HepG2 (cell line): Measurements from ENCODE around the gene SLC35E4. TPM values are rescaled to one million over a fixed set of nuclear protein-coding genes. Genes with fewer than 3 reads are reported as not detected.
A peak's percentile ranks its signal among the peaks of the same experiment; 100 is the strongest.

Experiments used
- ARID3A ChIP-seq: IDR thresholded peaks from 2 replicates; pipeline ENCODE4 v1.6.1; 2012; ENCODE audit warnings: low read depth, low read length, improper control_type of control experiment
- FOXA1 ChIP-seq, 2 experiments: fragments of 450-650 bp in 1 of 2; sonication (generic) in 1 of 2; formaldehyde crosslinking in 1 of 2; IDR thresholded peaks; 2 replicates each; pipeline versions ENCODE4 v1.4.0 to v1.6.1; 2016 to 2020; ENCODE audit warnings: missing genetic modification reagents in 1 of 2
- HOXA7 ChIP-seq: sonication (generic); formaldehyde crosslinking; IDR thresholded peaks from 2 replicates; pipeline ENCODE4 v1.8.1; 2022; ENCODE audit warnings: mild to moderate bottlenecking, missing genetic modification reagents, moderate library complexity
- IRF2 ChIP-seq: IDR thresholded peaks from 2 replicates; pipeline ENCODE4 v1.6.1; 2018; ENCODE audit warnings: missing genetic modification reagents, missing compliant biosample characterization
- KLF16 ChIP-seq, 2 experiments: sonication (generic) in 1 of 2; formaldehyde crosslinking in 1 of 2; IDR thresholded peaks; 2 replicates each; pipeline versions ENCODE4 v1.6.1 to v1.8.0; 2016 to 2023; ENCODE audit warnings: missing genetic modification reagents in 2 of 2, missing compliant biosample characterization in 1 of 2
- MYNN ChIP-seq: sonication (generic); formaldehyde crosslinking; IDR thresholded peaks from 2 replicates; pipeline ENCODE4 v1.4.0; 2020; ENCODE audit warnings: mild to moderate bottlenecking, low read depth, missing genetic modification reagents
- PAWR ChIP-seq: sonication (generic); formaldehyde crosslinking; IDR thresholded peaks from 2 replicates; pipeline ENCODE4 v1.4.0; 2020; ENCODE audit warnings: missing genetic modification reagents, mild to moderate bottlenecking, borderline replicate concordance
- PAXIP1 ChIP-seq: sonication (generic); formaldehyde crosslinking; conservative IDR thresholded peaks from 2 replicates; pipeline ENCODE4 v1.4.0; 2020; ENCODE audit warnings: mild to moderate bottlenecking, missing genetic modification reagents, moderate library complexity
- RBFOX2 ChIP-seq: fragments of 200-400 bp; formaldehyde crosslinking; IDR thresholded peaks from 2 replicates; pipeline ENCODE4 v1.6.1; 2017; ENCODE audit warnings: low read depth, mild to moderate bottlenecking, low read length
- SRF ChIP-seq: IDR thresholded peaks from 2 replicates; pipeline ENCODE4 v1.6.1; 2011; ENCODE audit warnings: mild to moderate bottlenecking, low read depth, low read length, moderate library complexity
- SUZ12 ChIP-seq: fragments of 150-350 bp; IDR thresholded peaks from 2 replicates; pipeline ENCODE4 v1.6.1; 2014; ENCODE audit warnings: low read depth, low read length
- ZBTB38 ChIP-seq: sonication (generic); formaldehyde crosslinking; IDR thresholded peaks from 2 replicates; pipeline ENCODE4 v1.5.1; 2020; ENCODE audit warnings: mild to moderate bottlenecking, missing genetic modification reagents
- ZFP37 ChIP-seq: sonication (generic); formaldehyde crosslinking; IDR thresholded peaks from 2 replicates; pipeline ENCODE4 v1.4.0; 2020; ENCODE audit warnings: missing genetic modification reagents, borderline replicate concordance
- ZMYM2 ChIP-seq: sonication (generic); formaldehyde crosslinking; IDR thresholded peaks from 2 replicates; pipeline ENCODE4 v1.8.0; 2022; ENCODE audit warnings: mild to moderate bottlenecking, missing genetic modification reagents
- ZNF317 ChIP-seq: sonication (generic); formaldehyde crosslinking; IDR thresholded peaks from 2 replicates; pipeline ENCODE4 v1.5.0; 2020; ENCODE audit warnings: mild to moderate bottlenecking, missing genetic modification reagents
- ZNF329 ChIP-seq: sonication (generic); formaldehyde crosslinking; IDR thresholded peaks from 2 replicates; pipeline ENCODE4 v1.9.0; 2021; ENCODE audit warnings: low read depth, mild to moderate bottlenecking, missing genetic modification reagents
- ZNF33B ChIP-seq: sonication (generic); formaldehyde crosslinking; IDR thresholded peaks from 2 replicates; pipeline ENCODE4 v1.5.1; 2020; ENCODE audit warnings: mild to moderate bottlenecking, missing genetic modification reagents
- ZNF44 ChIP-seq: sonication (generic); formaldehyde crosslinking; IDR thresholded peaks from 2 replicates; pipeline ENCODE4 v1.5.1; 2020; ENCODE audit warnings: mild to moderate bottlenecking, missing genetic modification reagents
- ZNF687 ChIP-seq: sonication (generic); formaldehyde crosslinking; IDR thresholded peaks from 2 replicates; pipeline ENCODE4 v1.5.1; 2020; ENCODE audit warnings: mild to moderate bottlenecking, missing genetic modification reagents, moderate library complexity
- ZNF792 ChIP-seq: IDR thresholded peaks from 2 replicates; pipeline ENCODE4 v1.6.1; 2016
- polyA plus RNA-seq, 8 experiments: library from polyadenylated mRNA; depleted of rRNA in 3 of 8; stranded (reverse) in 7 of 8; unstranded in 1 of 8; fragments of >200 nt; fragmentation: Illumina TruSeq in 4 of 8; extraction: Trizol in 4 of 8; gene quantifications; 2 replicates each; pipeline versions ENCODE4 v1.2.1 to v1.2.3, GENCODE V29; 2011 to 2016; ENCODE audit warnings: low read depth in 4 of 8, missing spikeins in 1 of 8, mixed read lengths in 1 of 8; ENCODE audit not compliant: insufficient read depth in 1 of 8
- total RNA-seq, 5 experiments: library from RNA; depleted of rRNA; stranded (reverse); fragments of >200 nt; fragmentation: Illumina TruSeq; extraction: Trizol; gene quantifications; 2 replicates each; pipeline ENCODE4 v1.2.3, GENCODE V29; 2016; ENCODE audit warnings: low read depth in 1 of 5

SLC35E4 gene
- total and polyA plus RNA-seq, 2 of the 13 experiments (the other 11 are each of a cell fraction or from before 2014, with no cell fraction given), result 0.07 to 0.15 TPM

- TF ChIP-seq ARID3A (peak; percentile 90), ZBTB38 (CRISPR knock-in tag) (no peak), IRF2 (peak; percentile 76; the same call in 1 of the 2 replicates), FOXA1 (IDR thresholded peaks at IDR 0.05) (no peak), FOXA1 (CRISPR knock-in tag; IDR thresholded peaks at IDR 0.05) (0 out of 2 replicates have a peak, but pooled peaks have one; percentile 4), PAWR (CRISPR knock-in tag) (no peak), ZNF792 (CRISPR knock-in tag) (no peak; the same call in 1 of the 2 replicates), ZNF33B (CRISPR knock-in tag) (peak; percentile 52; the same call in 1 of the 2 replicates), PAXIP1 (0 out of 2 replicates have a peak, but pooled peaks have one; percentile 25), ZNF44 (CRISPR knock-in tag) (no peak), RBFOX2 (peak; percentile 61), SRF (0 out of 2 replicates have a peak, but pooled peaks have one; percentile 42), ZNF329 (CRISPR knock-in tag) (no peak), HOXA7 (CRISPR knock-in tag) (no peak), ZNF317 (CRISPR knock-in tag) (0 out of 2 replicates have a peak, but pooled peaks have one; percentile 20), MYNN (CRISPR knock-in tag) (peak; percentile 100), ZNF687 (CRISPR knock-in tag) (peak; percentile 77), ZFP37 (no peak), SUZ12 (peak; percentile 93), ZMYM2 (no peak), KLF16 (CRISPR knock-in tag; IDR thresholded peaks at IDR 0.05) (0 out of 4 replicates have a peak, but pooled peaks of 1 of the 2 experiments have one; percentile 49)
These were observed 43.8 kb upstream of the SLC35E4 start, which contains the start of gene PES1 (continued) for GRCh38 chr22:30591588-30592359.
